CMK (cell line): Measurements from ENCODE around the gene NYAP1.
A peak's percentile ranks its signal among the peaks of the same experiment; 100 is the strongest.

Source experiments
- DNase-seq: peaks from one replicate; pipeline ENCODE4 v3.0.0-alpha.2; 2010; ENCODE audit warnings: low read depth

The NYAP1 gene

DNA sequence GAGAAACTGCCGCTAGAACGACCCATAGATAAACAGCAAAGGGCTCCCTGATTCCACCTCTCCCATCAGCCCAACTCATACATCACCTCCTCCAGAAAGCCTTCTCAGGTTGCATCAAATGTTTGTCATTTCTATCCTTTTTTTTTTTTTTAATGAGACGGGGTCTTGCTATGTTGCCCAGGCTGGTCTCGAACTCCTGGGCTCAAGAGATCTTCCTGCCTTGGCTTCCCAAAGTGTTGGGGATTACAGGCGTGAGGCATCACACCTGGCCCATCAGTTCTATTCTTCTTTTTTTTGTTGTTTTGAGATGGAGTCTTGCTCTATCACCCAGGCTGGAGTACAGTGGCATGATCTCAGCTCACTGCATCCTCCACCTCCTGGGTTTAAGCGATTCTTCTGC lies 26.7 kb upstream of the NYAP1 start:
- DNase-seq: no peak

DNA sequence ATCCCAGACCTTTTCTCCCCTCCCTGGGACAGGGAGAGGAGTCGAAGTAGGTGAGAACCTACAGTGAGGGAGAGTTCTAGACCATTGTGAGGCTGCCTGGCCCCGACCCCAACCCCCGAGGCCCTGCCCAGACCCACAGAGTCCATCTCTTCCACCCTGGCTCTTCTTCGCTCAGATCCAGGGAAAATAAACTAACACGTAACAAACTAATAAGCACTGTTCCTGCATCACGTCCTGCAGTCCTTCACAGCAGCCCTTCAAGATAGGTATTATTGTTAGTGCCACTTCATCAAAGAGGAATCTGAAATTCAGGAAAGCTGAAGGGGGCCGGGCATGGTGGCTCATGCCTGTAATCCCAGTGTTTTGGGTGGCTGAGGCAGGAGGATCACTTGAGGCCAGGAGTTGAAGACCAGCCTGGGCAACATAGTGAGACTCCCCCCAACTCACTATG lies 19.5 kb upstream of the NYAP1 start, which contains the start of gene SPACDR:
Gene SPACDR, minus strand, starts transcription at position 51 of the 451 bp plus-strand sequence. CDS start 235 bp downstream, outside the sequence.
- no peak for DNase-seq

DNA sequence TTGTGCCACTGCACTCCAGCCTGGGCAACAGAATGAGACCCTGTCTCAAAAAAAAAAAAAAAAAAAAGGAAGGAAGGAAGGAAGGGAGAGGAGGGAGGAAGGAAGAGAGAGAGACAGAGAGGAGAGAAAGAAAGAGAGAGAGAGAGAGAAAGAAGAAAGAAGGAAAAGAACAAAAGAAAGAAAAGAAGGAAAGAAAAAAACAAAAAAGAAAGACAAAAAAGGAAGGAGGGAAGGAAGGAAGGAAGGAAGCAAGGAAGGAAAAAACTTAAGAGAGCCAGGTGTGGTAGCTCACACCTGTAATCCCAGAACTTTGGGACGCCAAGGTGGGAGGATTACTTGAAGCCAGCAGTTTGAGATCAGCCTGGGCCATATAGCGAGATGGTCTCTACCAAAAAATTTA lies 18.9 kb upstream of the NYAP1 start:
- no peak for DNase-seq

- DNase-seq: no peak
These were observed 18.4 kb upstream of the NYAP1 start for GRCh38 chr7:100465299-100465698.

DNA sequence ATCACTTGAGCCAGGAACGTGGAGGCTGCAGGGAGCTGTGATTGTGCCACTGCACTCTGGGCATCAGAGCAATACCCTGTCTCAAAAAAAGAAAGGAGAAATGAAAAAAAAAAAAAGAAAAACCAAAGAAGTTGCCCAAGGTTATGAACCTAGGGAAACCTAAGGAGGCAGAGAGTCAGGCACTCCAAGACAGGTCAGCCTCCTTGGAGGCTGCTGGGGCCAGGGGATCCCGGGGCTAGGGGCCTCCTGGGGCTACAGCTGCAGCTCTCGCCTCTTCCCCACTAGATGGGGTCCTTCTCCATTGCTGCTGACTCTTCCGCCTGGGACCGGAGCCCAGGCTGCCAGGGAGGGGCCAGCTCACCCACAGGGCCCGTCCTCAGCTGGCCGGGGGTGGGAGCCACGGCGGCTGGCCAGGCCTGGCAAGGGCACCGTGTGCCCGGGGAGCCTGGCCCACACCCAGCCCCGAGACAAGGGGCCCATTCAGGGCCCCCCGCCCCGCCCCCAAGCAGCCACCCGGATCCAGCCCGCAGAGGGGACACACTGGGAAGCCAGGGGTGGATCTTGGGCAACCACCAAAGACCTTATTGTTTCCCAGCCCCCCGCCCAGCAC lies 17.9 kb upstream of the NYAP1 start:
- DNase-seq: no peak

DNA sequence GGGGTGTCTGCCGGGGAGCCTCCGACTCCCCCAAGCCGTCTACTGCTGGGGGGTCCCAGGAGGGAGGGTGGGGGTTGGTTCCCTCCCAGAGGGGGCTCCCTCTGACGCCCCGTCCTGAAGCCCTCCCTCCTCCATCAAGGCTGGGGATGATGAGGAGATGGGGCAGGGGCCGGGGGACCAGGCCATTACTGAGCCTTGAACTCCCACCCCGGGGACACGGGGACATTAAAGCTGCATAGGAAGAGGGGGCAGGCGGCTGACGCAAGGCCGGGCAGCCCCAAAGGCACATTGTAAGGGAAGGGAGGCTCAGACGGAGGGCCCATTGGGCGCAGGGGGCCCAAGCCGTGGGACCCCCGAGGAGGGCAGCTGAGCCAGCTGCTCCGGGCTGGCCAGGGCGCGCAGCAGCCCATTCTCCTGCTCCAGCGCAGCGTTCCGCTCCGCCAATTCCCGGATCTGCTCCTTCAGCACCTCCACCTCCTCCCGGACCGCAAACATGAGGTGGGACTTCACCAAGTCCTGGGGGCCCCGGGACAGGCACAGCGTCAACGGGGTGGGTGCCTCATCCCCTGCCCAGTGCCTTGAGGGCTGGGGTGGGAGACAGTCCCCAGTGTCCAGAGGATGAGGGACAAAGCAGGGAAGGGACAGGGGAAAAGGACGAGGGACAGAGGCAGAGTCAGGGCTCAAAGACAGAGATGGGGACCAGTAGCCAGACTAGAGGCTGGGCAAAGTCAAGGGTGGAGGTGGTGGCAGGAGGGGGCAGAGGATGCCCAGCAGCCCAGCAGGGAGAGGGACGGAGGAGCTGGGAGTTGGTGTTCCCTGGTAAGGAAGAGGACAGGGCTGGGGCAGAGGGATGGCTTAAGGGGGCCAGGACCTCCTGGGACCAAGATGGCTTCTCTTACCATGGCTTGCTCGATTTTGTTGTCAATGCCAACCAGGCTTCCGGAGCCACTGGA lies 16.8 kb upstream of the NYAP1 start:
- no peak for DNase-seq

DNA sequence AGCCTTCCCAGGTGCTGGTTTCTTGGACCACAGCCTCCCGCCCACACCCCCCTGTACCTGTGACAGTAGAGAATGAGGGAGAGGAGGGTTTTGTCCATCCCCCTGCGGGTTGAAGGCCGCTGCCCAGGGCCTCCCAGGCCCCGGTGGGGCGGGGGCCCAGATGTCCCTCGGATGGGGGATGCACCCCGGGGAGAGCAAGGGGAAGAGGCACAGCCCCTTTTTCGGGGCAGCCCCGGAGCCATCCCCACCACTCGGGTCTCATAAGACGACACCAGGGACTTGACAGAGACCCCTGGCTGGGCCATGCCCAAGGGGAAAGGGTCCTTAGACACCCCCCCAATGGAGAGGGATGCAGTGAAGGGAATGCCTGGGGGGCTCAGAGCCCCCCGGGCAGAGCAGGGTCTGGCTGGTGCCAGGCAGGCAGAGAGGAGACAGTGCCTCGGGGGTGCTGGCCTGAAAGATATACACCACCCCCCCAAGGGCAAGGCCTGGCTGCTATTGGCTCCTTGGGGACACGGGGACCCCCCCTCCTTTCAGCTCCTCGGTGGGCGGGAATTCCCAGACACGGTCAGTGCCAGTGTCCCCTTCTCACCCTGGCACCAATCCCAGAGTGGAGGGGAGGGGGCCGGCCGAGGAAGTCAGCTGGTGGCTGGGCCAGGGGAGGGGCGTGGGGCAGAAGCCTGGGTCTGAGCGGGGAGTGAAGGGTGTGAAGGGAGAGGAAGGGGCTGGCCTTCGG lies 15.9 kb upstream of the NYAP1 start:
- DNase-seq: no peak

DNA sequence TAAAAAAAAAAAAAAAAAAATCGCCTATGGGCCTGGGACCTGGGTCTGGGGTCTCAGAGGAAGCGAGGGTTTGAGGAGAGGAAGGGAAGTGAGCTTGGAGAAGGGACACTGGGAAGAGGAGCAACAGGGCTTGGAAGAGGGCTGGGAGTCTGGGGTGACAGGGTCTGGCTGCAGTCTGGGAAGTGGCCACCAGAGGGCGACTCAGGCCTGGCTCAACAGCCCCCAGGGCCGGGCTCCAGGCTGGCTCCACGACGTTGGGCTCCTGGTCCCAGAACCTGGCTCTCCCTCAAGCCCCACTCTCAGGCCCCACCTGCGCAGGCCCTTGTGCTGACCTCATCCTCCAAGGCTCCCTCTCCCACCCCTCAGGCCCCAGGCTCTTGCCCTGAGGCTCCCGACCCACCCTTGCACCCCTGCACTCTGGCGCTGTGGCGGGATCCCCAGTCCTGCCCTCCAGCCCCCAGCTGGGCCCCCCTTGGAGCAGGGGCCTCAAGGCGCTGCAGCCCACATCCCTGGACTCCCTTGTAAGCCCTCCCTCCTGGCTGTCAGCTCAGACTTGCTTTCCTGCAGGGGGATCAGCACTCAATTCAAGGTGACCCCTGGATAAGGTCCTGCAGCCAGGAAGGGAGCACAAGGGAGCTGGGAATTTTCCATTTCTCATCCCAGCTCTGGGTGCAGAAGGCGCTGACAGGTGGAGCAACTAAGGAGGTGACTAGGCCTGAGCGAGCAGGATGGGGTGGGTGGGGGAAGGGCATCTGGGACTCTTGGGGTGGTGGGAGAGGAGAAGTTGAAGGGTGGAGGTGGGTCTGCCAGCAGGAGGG lies 14.3 kb upstream of the NYAP1 start:
- DNase-seq: no peak

GRCh38 chr7:100471021-100471420 lies 12.7 kb upstream of the NYAP1 start:
- DNase-seq: no peak

- no peak for DNase-seq
These were observed 11.4 kb upstream of the NYAP1 start for GRCh38 chr7:100472121-100472851.

GRCh38 chr7:100472854-100473499 lies 10.8 kb upstream of the NYAP1 start:
- DNase-seq: peak; percentile 79

DNA sequence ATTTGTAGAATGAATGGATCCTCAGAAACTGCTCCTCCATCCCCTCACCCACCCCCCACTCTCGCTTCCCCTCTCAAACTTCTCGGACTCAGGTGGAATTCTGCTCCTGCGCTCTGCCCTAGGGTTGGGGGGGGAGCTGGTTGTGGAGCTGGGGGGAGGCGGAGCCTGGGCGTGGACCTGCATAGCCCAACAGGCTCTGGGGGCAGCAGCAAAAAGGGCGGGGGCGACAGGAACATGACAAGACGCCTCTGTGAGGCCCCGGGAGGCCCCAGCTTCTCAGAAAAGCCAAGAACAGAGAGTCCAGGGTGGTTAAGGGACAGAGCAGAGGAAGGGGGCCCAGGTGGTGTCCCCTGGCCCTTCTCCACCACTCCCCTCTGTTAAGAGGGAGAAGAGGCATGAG lies 8.2 kb upstream of the NYAP1 start:
- no peak for DNase-seq

DNA sequence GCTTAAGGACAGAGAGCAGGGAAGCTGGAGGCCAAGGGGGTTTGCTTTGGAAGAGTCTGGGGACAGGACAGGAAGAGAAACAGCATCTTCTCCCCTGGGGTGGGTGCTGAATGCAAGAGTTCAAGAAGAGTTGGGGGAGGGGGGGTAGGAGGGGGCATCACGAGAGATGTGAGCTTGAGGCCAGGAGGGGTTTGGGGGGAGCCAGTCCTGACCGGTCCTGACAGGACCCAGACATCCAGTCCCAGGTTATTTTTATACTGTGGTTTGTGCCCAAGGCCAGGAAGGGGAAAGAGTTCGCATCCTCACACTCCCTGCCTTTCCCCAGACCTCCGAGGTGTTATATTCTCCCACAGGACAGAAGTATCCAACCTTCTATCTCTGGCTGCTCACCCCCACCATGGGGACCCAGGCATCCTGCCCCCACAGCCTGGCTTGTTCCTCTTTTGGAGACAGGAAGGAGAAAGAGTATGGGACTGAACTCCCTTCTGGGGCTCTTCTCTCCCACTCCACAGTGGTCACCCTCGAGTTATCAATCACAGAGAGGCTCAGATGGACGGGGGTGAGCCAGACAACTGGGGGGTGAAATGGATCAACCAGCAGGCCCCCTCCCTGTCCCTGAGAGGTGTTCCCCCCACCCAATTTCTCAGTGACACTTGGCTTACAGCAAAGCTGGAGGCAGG lies 7.5 kb upstream of the NYAP1 start:
- no peak for DNase-seq

DNA sequence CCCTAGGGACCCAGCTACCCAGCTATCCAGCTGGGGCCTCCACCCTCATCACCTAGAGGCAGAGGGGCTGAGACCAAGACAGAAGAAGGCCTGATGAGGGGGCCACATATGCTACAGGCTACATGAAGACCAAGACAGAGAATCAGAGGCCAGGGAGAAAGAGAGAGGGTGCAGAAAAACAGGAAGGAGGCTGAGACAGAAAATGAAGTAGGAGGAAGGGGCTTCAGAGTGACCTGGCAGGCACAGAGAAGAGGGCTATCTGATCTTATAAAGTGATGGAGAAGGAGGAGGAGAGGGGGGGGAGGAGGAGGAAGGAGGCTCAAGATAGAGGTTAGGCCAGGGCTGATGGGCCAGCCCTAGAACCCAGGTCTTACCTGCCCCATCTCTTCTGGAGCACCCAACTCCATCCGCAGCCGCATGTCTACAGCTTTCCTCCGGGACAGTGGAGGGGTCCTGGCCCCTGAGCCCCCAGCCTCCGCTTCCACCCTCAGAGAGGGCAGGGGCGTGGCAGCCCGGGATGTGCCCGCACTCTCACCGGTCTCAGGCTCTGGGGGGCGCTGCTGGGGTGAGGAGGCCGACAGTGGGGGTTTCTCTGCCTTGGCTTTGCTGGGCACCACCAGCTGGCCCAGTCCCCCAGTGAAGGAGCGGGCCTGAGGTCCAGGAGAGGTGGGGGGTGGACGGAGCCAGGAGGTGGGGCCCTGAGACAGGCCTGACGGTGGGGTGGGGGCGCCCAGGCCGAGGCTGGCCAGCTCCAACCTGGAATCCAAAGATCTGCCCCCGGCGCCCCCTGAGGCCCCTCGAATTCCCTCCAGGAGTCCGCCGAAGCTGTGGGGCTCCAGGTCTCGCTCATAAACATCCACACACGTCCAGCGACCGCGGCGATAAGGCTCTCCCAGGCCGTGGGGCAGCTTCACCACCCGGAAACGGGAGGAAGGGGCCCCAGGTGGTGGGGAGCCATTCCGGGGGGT lies 6.5 kb upstream of the NYAP1 start:
- no peak for DNase-seq

- no peak for DNase-seq
These were observed 5.9 kb upstream of the NYAP1 start for GRCh38 chr7:100477871-100478267.

DNA sequence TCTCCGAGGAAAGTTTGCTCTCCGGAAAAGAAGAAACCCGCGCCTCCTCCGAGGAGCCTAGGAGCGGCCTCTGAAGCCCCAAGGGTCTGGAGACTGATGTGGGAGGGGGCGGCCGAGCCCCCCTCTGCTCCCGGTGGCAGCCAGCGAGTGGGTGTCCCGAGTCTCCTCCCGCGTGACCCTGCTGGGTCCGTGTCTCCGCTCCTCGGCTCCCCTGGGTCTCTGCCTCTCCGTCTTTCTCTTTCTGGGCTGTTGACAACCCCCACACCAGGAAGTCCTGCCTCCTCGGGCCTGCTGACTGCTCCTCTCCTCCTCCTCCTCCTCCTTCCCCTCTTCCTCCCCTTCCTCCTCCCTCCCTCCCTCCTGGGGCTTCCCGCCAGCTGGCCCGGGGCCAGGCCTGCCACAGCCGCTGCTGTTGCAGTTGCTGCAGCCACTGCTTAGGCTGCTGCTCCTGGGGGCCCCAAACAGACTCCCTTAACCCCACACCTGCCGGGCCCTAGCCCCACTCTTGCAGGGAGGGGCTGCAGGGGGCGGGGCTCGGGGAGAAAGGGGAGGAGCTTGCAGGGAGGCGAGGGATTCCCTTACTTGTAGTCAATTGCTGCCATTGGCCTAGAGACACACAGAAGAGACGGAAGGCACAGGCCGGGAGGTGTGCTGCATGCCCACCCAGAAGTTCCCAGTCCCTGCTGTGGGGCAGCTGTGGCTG lies 4.6 kb upstream of the NYAP1 start, which contains the start of gene TSC22D4:
Gene TSC22D4, minus strand, starts transcription at position 257 of the 703 bp plus-strand sequence. CDS start 1,176 bp downstream, outside the sequence.
- peak; percentile 90 for DNase-seq

- DNase-seq: no peak
These were observed 2.3 kb upstream of the NYAP1 start for GRCh38 chr7:100481466-100481865.

DNA sequence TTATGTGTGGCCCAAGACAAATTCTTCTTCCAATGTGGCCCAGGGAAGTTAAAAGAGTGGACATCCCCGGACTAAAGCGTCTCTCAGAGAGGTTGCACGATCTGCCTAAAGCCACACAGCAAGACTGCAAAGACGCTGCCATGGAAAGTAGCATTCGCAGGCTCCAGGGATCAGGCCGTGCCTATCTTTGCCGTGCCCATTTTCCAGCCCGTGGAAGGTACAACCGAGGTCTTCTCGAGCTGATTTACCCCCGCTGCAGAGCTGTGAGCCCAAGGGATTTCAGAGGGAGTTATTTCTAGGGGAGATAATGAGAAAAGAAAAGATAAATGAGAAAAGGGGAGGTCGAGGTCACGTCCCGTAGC lies 1.0 kb upstream of the NYAP1 start:
- no peak for DNase-seq
